IPS-NIHi7 (cell line): ENCODE measurements around the gene SRP9.

Experiments
- DNase-seq: peaks from one replicate; pipeline ENCODE4 v3.0.0; 2012; ENCODE audit warnings: mixed read lengths; ENCODE audit errors: extremely low spot score

Gene SRP9, protein sequence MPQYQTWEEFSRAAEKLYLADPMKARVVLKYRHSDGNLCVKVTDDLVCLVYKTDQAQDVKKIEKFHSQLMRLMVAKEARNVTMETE

DNA sequence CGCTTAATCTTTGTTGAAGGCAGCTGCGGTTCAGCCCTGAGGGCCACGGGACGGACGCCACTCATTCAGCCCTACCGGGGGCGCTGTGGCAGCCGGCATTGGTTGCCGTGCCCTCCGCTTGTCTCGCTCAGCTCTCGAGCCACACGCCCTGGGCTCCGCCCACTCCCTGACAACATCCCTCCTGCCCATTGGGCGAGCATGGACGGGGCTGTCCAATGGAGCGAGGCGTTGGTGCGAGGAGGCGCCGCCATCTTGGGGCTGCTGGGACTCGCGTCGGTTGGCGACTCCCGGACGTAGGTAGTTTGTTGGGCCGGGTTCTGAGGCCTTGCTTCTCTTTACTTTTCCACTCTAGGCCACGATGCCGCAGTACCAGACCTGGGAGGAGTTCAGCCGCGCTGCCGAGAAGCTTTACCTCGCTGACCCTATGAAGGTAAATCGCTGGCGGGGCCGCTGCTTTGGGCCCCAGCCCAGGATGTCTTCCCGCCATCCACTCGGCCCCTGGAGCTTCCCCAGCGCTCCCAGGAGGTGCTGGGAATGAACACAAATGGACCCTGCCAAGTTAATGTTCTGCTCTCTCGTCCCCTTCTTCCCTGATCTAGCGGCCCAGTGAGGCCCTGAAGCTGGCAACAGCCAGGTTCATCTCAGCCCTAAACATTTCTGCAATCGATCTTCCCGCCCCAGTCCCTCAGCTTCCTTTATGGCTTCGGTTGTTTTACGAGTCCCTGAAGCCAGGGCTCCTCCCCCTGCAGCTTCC, at the start of gene SRP9:
TSS of gene SRP9 (plus strand) at position 244 of the 754 bp plus-strand sequence. CDS start at position 359, 115 bp downstream.
- peak; percentile 96 for DNase-seq

DNA sequence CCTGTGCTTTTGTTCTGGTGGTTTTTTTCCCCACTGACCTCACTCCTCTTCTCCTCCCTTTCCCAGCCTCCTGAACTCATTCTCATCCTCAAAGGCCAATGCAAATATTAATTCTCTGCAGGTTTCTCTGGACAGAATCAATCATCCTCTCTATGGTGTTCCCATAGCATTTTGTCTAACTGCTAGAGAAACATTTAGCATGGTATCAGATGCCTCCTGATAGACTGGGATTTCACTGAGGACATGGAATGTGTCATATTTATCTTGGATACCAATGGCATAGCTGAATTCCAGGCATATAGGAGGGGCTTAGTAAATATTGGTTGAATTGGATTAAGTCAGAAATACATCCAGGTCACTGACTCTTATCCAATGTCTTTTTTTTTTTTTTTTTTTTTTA, 46.1 kb upstream of the SRP9 start:
- DNase-seq = no peak

DNA sequence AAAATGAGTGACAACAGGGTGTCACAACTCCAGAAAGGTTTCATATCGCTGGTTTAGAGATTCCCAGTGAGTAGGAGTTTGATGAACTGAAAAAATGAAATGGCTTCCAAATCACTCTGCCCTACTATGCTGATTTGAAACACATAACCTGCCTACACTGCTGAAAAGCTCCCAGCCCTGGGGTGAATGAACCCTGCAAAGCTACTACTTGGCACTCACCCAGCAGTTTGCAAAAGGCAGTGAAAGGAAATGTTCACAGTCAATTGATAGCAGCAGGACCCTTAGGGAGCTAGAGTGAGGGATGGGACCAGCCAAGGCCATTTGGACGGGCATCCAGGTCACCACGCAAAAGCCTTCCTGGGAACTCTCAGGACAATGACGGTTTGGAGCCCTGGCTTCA, 44.4 kb upstream of the SRP9 start:
- DNase-seq = no peak

DNA sequence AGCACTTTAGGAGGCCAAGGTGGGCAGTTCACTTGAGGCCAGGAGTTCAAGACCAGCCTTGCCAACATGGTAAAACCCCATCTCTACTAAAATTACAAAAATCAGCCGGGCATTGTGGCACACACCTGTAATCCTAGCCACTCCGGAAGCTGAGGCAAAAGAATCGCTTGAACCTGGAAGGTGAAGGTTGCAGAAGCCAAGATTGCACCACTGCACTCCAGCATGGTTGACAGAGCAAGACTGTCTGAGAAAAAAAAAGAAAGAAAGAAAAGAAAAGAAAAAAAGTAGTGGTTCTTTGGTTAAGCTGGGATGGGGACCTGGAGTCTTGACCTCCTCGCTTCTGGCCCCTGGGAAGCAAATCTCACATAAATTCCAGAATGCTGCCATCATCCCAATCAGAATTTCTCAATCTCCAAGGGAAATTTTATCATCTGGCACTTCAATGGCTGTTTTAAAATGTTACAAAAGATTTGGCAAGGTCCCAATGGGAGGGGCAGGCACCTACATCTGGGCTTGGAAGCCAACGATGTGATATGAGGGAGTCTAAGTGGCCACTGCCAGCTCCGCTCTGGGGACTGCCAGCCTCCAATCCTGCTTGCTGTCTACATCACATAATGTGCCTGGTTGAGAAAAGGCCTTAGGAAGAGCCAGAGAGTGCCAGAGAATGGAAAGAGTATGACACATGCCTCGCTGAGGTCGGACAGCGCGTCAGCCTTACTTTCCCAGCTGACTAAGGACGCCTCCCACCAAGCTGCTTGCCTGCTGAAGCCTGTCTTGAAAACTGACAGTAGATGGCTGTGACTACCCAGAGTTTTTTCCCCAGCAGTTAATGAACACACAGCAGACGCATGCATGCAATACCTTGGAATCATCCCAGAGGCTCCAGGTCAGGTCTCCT, 42.1 kb upstream of the SRP9 start:
- DNase-seq = no peak

DNA sequence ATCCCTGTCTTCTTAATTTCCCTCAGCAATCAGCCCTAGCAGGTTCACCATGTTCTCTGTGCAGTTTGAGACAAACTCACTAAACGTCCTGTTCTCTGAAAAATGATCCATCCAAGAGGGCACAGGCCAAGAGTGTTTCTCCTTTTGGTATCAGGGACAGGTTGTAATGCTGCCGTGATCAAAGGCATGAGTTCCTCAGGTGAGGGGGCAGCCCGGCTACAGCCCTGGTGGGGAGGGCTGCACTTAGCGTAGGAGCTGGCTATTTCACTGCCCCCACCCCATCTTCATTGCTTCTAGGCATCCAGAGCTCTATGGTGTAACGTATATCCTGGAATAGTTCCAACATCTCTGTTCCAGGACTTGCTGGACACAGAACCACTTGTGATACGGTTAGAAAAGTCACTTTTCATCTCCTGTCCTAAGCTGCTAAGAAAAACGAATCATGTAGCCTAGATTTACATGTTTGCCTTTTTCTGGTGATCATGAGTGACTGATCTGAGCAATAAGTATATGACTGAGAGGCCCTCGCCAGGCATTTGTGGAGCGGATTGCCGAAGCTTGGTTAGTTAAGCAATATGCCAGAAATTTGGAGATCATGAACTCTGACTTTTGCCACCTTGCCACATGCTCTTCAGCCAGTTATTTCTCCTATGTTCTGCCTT, 41.1 kb upstream of the SRP9 start:
- no peak for DNase-seq

DNA sequence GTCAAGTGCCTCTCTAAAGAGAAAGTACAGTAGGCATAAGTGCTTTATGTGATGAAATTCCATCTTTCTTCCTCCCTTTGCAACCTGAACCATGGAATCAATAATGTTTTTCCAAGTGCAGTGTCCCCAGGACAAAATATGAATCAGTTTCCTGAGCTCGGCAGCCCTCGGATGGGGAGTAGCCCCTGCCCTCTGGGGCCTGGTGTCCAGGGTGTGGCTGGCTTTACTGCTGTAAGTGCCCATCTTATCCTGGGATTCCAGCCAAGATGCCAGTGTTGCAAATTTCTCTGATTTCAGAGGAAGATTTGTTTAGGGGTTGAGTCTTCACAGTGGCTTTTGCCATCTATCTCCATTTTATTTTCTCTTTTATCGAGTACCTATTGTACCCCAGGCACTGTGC, 40.5 kb upstream of the SRP9 start:
- no peak for DNase-seq

DNA sequence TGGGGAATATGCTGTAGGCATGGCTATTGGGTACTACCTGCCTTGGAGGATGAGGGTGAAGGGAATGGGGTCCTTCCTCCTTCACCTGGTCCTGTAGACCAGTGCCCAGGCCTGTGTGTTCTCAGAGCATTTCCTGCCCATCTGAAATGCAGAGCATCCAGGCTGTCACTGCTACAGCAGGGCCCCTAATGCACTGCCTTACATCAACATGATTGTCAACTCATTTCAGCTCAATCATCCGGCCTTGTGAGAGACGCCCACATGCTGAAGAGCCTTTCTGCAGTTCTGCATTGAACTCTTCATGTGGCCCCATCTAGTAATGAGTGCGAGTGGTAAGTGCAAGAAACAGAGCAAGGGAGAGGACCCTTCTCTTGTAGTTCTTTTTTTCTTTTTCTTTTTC, 39.8 kb upstream of the SRP9 start:
- no peak for DNase-seq

DNA sequence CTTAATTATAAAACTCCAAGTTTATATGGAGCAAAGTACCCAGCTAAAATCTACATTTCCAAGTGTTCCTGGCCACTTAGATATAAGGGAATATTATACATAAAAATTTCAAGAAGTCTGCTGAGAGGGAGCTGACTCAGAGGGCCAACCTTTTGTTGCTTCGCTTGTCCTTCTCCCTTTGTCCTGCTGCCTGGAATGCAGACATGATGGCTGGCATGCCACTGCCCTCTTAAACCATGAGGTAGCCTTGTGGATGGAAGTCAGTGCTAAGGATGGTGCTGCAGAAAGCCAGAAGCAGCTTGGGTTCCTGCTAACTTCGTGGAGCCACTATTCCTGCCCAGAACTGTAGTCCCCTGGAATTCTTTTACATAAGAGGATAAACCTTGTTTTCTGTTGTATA, 38.9 kb upstream of the SRP9 start:
- no peak for DNase-seq

DNA sequence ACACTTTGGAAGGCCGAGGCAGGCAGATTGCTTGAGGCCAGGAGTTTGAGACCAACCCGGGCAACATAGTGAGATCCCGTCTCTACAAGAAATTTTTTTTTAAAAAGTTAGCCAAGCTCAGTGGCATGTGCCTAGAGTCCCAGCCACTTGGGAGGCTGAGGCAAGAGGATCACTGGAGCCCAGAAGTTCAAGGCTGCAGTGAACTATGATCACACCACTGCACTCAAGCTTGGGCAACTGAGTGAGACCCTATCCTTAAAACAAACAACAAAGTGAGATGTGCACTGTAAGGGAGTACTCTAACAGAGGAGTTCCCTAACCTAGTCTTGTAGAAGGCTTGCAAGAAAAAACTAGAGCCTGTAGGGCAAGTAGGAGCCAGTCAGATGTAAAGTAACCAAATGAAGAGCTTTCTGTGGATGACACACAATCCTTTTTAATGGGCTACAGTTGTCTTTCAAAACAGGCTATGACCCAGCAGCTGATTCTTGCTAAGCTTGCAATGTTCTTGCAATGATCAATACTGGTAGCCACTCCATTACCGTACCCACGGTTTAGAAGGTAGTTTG, 38.0 kb upstream of the SRP9 start:
- no peak for DNase-seq

DNA sequence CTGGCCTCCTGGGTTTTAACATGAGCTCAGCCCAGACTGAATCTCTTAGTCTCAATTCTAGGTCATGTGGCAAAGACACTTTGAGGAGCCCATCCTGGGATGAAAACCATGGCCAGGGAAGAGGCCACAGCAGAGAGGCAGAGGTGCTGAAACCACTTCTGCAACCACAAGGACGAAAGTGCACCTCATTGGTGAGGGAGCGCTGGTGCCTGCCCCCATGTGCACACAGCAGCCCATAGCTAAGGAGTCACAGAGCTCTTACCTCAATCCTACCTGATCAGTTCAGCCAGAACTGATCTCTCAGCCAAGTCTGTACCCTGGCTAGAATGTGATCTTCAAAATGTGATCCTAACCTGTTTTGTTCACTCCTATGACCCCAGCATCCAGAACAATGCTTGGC, 32.9 kb upstream of the SRP9 start:
- DNase-seq = no peak

DNA sequence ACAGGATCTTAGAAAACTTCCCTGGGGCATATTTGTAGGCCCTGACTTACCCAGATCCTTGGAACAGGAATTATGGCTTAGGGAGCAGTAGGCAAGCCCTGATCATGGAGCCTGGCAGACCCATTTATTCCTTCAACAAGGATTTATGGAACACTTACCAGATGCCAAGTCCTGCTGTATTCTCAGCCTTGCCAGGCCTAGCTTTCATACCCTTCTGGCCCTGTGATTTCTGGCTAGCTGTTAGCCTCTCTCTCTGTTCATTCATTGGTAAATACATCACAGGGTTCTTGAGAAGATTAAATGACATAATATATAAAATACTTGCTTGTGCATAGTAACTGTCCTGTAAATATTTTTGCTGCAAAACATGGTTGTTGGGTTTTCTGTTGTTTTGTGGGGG, 32.4 kb upstream of the SRP9 start:
- DNase-seq = no peak

DNA sequence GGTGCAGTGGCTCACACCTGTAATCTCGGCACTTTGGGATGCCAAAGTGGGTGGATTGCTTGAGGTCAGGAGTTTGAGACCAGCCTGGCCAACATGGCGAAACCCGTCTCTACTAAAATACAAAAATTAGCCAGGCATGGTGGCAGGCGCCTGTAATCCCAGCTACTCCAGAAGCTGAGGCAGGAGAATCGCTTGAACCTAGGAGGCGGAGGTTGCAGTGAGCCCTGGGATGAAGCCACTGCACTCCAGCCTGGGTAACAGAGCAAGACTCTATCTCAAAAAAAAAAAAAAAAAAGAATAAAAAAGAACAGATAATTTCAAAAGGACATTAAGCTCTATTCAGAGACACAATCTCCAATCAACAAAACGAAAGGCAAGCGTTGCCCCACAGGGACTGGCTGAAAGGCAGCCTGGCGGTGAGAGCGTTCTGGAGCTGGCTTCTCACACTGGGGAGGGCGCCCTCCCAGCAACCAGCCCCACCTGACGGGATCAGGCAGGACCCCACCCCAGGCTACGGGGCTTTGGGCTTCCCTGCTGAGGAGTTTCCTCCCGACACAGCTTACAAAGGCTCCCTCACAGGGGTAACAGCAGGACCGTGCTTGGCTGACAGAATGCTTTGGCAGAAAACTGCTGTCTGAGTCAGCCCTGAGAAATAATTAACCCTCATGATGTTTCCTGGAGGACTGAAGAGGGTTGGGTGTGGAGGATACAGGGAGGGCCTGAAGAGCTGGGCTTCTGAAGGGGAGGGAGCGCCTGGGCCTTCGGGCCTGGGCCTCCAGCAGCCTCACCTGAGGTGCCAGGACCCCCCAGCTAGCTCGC, 31.1 kb upstream of the SRP9 start:
- peak; percentile 85 for DNase-seq

DNA sequence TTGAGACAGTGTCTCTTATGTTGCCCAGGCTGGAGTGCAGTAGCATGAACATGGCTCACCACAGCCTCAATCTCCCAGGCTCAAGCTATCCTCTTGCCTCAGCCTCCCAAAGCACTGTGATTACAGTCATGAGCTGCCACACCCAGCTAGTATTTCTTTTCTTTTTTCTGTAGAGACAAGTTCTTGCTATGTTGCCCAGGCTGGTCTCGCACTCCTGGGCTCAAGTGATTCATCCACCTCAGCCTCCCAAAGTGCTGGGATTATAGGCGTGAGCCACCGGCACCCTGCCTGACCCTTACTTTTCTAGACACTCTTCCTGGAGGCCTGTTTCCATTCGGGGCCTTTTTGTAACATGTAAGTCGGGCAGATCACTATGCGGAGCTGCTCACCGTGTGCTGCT, 30.1 kb upstream of the SRP9 start:
- DNase-seq = no peak

DNA sequence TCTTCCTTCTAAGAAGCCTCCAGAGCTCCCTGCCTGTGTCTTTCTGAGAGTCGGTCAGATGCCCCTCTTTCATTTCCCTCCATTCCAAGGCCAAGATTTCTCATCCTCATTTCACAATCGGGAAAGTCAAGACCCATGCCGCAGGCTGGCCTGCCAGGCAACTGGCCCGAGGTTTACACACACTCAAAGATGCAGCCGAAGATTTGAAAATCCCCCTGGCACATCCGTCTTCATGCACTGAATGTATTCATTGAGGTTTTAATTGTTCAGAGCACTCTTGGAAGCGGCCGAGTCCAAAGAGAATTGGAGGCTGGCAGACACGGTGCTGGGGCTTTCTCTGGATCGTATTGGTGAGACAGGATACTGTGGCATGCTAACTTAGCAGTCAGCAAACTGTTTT, 29.1 kb upstream of the SRP9 start:
- DNase-seq = no peak

DNA sequence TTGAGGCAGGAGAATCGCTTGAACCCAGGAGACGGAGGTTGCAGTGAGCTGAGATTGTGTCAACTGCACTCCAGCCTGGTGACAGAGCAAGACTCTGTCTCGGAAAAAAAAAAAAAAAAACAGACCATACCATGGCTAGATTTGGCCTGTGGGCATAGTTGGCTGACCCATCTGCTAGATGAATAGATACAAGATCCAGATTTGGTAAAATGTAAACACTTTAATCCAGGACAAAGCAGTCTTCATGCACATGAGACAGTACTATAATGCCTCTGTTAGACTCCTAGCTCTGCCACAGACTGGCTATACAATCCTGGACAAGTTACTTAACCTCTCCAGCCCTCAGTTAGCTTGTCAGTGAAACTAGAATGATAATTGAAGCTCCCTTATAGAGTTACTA, 27.9 kb upstream of the SRP9 start:
- no peak for DNase-seq

DNA sequence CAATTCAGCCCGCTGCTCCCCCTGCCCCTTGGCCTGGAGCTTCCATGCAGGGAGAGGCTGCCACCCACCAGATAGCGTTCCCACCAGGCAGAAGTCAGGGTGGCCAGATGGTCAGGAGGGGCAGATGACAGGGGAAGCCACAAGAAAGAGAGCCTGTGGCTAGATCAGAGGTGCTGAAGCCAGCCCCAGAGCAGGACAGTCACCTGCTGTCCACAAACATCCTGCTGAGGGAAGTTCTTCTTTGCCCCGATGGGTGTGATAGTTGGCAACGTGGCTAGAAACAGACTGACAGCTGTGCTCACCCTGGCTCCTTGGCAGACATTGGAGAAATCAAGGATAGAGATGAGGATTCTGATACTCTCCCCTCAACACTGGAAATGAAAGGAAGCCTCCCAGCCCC, 27.2 kb upstream of the SRP9 start:
- DNase-seq = no peak

DNA sequence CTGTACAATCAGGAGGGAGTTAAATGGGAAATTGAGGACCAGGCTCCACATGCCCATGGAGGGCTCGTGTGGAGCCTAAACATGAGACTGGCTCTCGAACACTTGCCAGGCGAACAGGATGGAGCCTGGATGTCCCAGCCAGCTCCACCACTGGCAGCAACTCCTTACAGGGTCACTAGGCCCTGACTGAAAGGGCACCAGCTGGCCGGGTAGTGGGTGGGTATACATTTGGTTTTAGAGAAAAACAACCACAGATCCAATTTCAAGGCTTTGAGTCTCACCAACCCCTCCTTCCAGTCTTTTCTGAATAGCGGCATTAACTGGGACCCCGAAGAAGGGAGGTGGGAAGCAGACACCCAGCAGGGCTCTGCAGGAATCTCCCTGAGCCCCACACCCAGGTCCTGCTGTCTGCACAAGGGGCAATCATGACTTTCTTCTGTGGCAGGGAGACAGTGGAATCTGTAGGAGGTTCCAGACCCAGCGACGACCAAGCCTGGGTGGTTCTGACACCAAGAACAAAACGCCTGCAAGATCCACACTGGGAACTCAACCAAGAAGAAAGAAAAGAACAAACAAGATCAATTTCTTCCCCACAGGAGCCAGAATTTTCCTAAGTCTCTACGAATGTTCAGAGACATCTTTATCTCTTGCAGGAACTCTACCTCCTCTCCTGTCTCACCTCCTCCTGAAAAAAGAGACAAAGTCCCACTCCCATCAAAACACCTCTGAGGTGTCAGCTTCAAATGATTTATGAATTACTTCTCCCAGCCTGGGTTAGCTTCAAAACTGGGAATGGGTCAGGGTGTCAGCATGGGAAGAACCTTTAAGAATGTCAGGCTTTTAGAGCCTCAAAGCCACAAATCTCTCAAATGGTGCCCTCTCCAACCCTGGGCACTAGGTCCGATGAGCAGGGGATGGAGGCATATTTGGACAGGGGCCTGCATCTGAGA, 26.5 kb upstream of the SRP9 start:
- no peak for DNase-seq

DNA sequence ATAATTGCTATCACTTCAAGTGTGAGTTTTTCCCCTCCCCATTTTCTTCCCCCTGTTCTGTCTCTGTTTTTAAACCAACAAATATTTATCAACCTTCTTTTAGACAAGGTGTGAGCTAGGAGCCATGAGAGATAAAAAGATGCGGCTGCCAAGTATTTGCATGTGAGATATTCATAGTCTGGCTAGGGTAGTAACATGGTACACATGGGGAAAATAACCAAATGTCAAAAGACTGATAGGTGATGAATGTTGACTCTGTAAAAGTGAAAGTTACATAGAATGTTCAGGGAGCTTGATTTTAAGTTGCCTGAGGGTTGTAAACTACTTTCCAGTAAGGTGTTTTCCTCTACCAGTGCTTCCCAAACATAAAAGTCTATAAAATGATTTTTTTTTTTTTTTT, 25.4 kb upstream of the SRP9 start:
- no peak for DNase-seq

DNA sequence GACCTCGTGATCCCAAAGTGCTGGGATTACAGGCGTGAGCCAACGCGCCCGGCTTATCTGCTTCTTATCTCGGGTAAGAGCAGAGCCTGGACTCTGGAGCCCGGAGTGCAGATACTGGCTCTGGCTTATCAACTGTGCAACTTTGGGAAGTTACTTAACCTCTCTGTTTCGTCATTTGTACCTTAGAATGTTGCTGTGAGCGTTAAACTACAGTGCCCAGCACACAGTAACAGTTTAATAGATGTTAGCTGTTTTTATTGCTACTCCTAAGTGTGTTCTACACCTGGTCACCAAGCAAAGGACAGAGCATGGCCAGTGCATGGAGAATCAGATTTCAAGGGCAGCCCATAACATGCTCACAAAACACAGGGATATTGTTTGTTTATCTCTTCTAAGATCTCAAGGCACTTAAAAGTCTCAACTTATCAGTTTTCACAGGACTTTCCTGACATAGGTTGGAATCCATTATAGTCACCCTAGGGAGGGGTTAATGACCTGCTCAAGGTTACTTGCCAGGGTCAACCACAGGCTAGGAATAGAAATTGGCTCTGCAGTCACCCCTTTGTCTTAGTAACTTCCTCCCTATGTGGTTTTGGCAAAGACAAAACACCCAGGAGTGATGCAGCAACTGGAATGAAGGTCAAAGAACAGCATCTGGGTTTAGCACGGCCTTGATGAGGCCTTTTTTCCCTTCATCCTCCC, 22.5 kb upstream of the SRP9 start:
- DNase-seq = no peak
